A549 (cell line): ENCODE data around the gene ZC3H12C. TPM values are rescaled to one million over a fixed set of nuclear protein-coding genes. Genes with fewer than 3 reads are reported as not detected.

Experiments used
- ATAC-seq, 2 experiments: fragments of 200-7000 bp in 1 of 2; fragments of >200 bp in 1 of 2; cut with Nextera tagmentation in 1 of 2; cut with Tn5 transposase in 1 of 2; 3 replicates each; pipeline versions ENCODE4 v1.8.0 to v1.9.1; 2018 to 2020; ENCODE audit warnings: mild to moderate bottlenecking in 1 of 2, moderate library complexity in 1 of 2
- CTCF ChIA-PET: fragments of 300-600 bp; sonication (Branson Sonifier 250); formaldehyde crosslinking; extraction: SDS; loops from one replicate; lab custom pipeline; 2021; ENCODE audit warnings: antibody characterized with exemption, inconsistent platforms; lab: Yijun Ruan, JAX
- POLR2A ChIA-PET: fragments of 350-600 bp; formaldehyde crosslinking; extraction: SDS; loops from one replicate; lab custom pipeline; 2021; ENCODE audit warnings: antibody characterized with exemption, inconsistent platforms; lab: Yijun Ruan, JAX
- DNase-seq, 2 experiments: peaks; one replicate each; pipeline versions ENCODE4 v3.0.0 to v3.0.0-alpha.2; 2011 to 2016; ENCODE audit warnings: low read depth in 1 of 2, low spot score in 1 of 2
- FAIRE-seq: peaks from 2 replicates; lab custom pipeline; 2011; peaks lifted over from hg19 to GRCh38; lab: Jason Lieb, UNC
- H3K27ac ChIP-seq, 2 experiments: fragments of >200 bp; sonication (Bioruptor Twin); formaldehyde crosslinking; 3 replicates each; pipeline ENCODE4 v1.5.1; 2016 to 2017
- H3K4me1 ChIP-seq: fragments of >200 bp; sonication (Bioruptor Twin); formaldehyde crosslinking; 3 replicates; pipeline ENCODE4 v1.6.1; 2016
- H3K4me2 ChIP-seq: fragments of >200 bp; sonication (Bioruptor Twin); formaldehyde crosslinking; 3 replicates; pipeline ENCODE4 v1.6.1; 2016
- H3K4me3 ChIP-seq: fragments of >200 bp; sonication (Bioruptor Twin); formaldehyde crosslinking; 3 replicates; pipeline ENCODE4 v1.5.1; 2016
- H3K9me3 ChIP-seq: fragments of >200 bp; sonication (Bioruptor Twin); formaldehyde crosslinking; 3 replicates; pipeline ENCODE4 v1.6.1; 2016
- CEBPB ChIP-seq, 2 experiments: fragments of >200 bp in 1 of 2; sonication (Bioruptor Twin) in 1 of 2; formaldehyde crosslinking in 1 of 2; IDR thresholded peaks; 2 replicates each; pipeline ENCODE4 v1.6.1; 2012 to 2016
- CHD2 ChIP-seq: fragments of 150-350 bp; IDR thresholded peaks from 2 replicates; pipeline ENCODE4 v1.6.1; 2014; ENCODE audit warnings: low read length; ENCODE audit not compliant: partially characterized antibody
- CHD4 ChIP-seq: fragments of 200-600 bp; sonication (generic); IDR thresholded peaks from 2 replicates; pipeline ENCODE4 v1.6.1; 2016; ENCODE audit warnings: antibody characterized with exemption, mild to moderate bottlenecking, borderline replicate concordance
- EHMT2 ChIP-seq: fragments of 200-600 bp; sonication (generic); IDR thresholded peaks from 2 replicates; pipeline ENCODE4 v1.6.1; 2016; ENCODE audit warnings: antibody characterized with exemption, low read depth, mild to moderate bottlenecking, moderate library complexity
- ESRRA ChIP-seq: fragments of 150-350 bp; IDR thresholded peaks from 2 replicates; pipeline ENCODE4 v1.6.1; 2014; ENCODE audit warnings: mild to moderate bottlenecking, low read length, borderline replicate concordance
- FOSB ChIP-seq: fragments of 250-450 bp; sonication (Bioruptor Pico); IDR thresholded peaks from 2 replicates; pipeline ENCODE4 v1.5.0; 2020; ENCODE audit warnings: mild to moderate bottlenecking, moderate library complexity
- FOXS1 ChIP-seq: fragments of 250-450 bp; sonication (Bioruptor Pico); IDR thresholded peaks from 2 replicates; pipeline ENCODE4 v1.5.0; 2020; ENCODE audit warnings: mild to moderate bottlenecking, moderate library complexity
- GATA3 ChIP-seq: IDR thresholded peaks from 2 replicates; pipeline ENCODE4 v1.6.1; 2012; ENCODE audit warnings: borderline replicate concordance
- HEYL ChIP-seq: fragments of 250-450 bp; sonication (Bioruptor Pico); IDR thresholded peaks from 2 replicates; pipeline ENCODE4 v1.8.0; 2021; ENCODE audit warnings: mild to moderate bottlenecking, moderate library complexity
- HOXB13 ChIP-seq: fragments of 250-450 bp; sonication (Bioruptor Pico); IDR thresholded peaks from 2 replicates; pipeline ENCODE4 v1.5.0; 2020; ENCODE audit warnings: low read depth, mild to moderate bottlenecking, moderate library complexity
- HOXB5 ChIP-seq: fragments of 250-450 bp; sonication (Bioruptor Pico); IDR thresholded peaks from 2 replicates; pipeline ENCODE4 v1.5.0; 2020; ENCODE audit warnings: mild to moderate bottlenecking, moderate library complexity
- KDM1A ChIP-seq: fragments of 200-600 bp; sonication (generic); IDR thresholded peaks from 2 replicates; pipeline ENCODE4 v1.6.1; 2016; ENCODE audit warnings: low read depth, mild to moderate bottlenecking
- MAFK ChIP-seq: fragments of 450-650 bp; IDR thresholded peaks from 2 replicates; pipeline ENCODE4 v1.6.1; 2014; ENCODE audit not compliant: partially characterized antibody
- POLR2A ChIP-seq: IDR thresholded peaks from 2 replicates; pipeline ENCODE4 v1.6.1; 2012; ENCODE audit warnings: mild to moderate bottlenecking, low read length
- RAD21 ChIP-seq, 2 experiments: fragments of >200 bp in 1 of 2; sonication (Bioruptor Twin) in 1 of 2; formaldehyde crosslinking in 1 of 2; IDR thresholded peaks in 1 of 2; conservative IDR thresholded peaks in 1 of 2; 2 replicates in 1 of 2; 3 replicates in 1 of 2; pipeline ENCODE4 v1.6.1; 2012 to 2018; ENCODE audit warnings: inconsistent platforms in 1 of 2
- RCOR1 ChIP-seq: fragments of 150-350 bp; IDR thresholded peaks from 2 replicates; pipeline ENCODE4 v1.6.1; 2014; ENCODE audit warnings: antibody characterized with exemption, low read length, low read depth
- TFCP2L1 ChIP-seq: fragments of 250-450 bp; sonication (Bioruptor Pico); IDR thresholded peaks from 2 replicates; pipeline ENCODE4 v1.5.0; 2021; ENCODE audit warnings: mild to moderate bottlenecking
- TP53 ChIP-seq: fragments of 250-450 bp; sonication (Bioruptor Pico); IDR thresholded peaks from 2 replicates; pipeline ENCODE4 v1.5.0; 2021; ENCODE audit warnings: mild to moderate bottlenecking, moderate library complexity
- ZC3H11A ChIP-seq: fragments of 450-650 bp; IDR thresholded peaks from 2 replicates; pipeline ENCODE4 v1.6.1; 2014; ENCODE audit warnings: antibody characterized with exemption, mild to moderate bottlenecking
- WGBS: methylation state at CpG from one replicate; pipeline ENCODE4 v1.1.6; 2017; ENCODE audit errors: missing lambda C conversion rate; 5-methylcytosine and 5-hydroxymethylcytosine counted together
- polyA plus RNA-seq, 4 experiments: library from polyadenylated mRNA; depleted of rRNA in 3 of 4; stranded (reverse); fragments of >200 nt; fragmentation: RNase III in 1 of 4; extraction: RNeasy Plus Mini Kit Qiagen cat#74134 plus additional on column Dnase treatment in 1 of 4; gene quantifications; 2 replicates in 3 of 4; 3 replicates in 1 of 4; pipeline ENCODE4 v1.2.3, GENCODE V29; 2011 to 2017
- TF ChIP-seq, protein P1 (sequence below): IDR thresholded peaks from 2 replicates; pipeline ENCODE4 v1.6.1; 2012
- TF ChIP-seq, protein P2 (sequence below): IDR thresholded peaks from 2 replicates; pipeline ENCODE4 v1.6.1; 2012

Gene ZC3H12C
- polyA plus RNA-seq, 2 of the 4 experiments (the other 2 are of a cell fraction), result 3.1 to 12.4 TPM

DNA sequence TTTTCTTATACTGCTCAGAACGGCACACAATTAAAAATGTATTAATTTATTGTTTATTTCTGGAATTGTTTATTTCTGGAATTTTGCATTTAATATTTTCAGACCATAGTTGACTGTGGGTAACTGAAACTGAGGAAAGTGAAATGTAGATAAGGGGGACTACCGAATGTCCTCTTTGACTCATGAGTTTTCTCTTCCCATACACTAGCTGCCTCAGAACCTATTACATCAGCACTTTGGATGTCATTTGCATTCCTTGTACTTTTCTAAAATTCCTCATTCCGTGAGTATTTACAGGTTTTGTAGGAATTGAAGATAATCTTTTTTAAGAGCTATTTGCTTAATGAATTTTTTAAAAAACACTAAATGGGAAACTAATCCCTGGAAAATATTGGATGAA lies 29.8 kb downstream of the ZC3H12C start:
- CTCF ChIA-PET, result no interaction called here
- no peaks in the 10 kb centered on the region for H3K9me3 ChIP-seq
- FAIRE-seq (no peak), ATAC-seq (no peak), DNase-seq (no peak)
- WGBS, result 82% methylated on average over 3 of the region's 3 CpGs
- H3K4me3 ChIP-seq, result no peak overlapping the region
- no peak overlapping the region for H3K4me2 ChIP-seq
- no peak overlapping the region for H3K27ac ChIP-seq
- H3K4me1 ChIP-seq, result peaks cover 52% of the 10 kb centered on the region
- POLR2A ChIA-PET, result no interaction called here
- TF ChIP-seq ZC3H11A, result no peak
- TF ChIP-seq, protein P1, sequence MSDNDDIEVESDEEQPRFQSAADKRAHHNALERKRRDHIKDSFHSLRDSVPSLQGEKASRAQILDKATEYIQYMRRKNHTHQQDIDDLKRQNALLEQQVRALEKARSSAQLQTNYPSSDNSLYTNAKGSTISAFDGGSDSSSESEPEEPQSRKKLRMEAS, result no peak
- TF ChIP-seq POLR2A, result no peak
- no peak for TF ChIP-seq HEYL
- no peak for TF ChIP-seq EHMT2
- TF ChIP-seq CHD2, result no peak
- TF ChIP-seq, protein P2, sequence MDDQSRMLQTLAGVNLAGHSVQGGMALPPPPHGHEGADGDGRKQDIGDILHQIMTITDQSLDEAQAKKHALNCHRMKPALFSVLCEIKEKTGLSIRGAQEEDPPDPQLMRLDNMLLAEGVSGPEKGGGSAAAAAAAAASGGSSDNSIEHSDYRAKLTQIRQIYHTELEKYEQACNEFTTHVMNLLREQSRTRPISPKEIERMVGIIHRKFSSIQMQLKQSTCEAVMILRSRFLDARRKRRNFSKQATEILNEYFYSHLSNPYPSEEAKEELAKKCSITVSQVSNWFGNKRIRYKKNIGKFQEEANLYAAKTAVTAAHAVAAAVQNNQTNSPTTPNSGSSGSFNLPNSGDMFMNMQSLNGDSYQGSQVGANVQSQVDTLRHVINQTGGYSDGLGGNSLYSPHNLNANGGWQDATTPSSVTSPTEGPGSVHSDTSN, result no peak
- TF ChIP-seq TFCP2L1 (CRISPR knock-in tag), result no peak
- no peak for TF ChIP-seq TP53
- no peak for TF ChIP-seq CHD4
- no peak for TF ChIP-seq FOSB
- no peak for TF ChIP-seq HOXB5 (CRISPR knock-in tag)
- no peak for TF ChIP-seq FOXS1 (CRISPR knock-in tag)
- no peak for TF ChIP-seq HOXB13 (CRISPR knock-in tag)
- TF ChIP-seq RAD21 (conservative IDR thresholded peaks at IDR 0.05 in 1 of 2, IDR thresholded peaks at IDR 0.05 in 1 of 2), result no peak
- TF ChIP-seq ESRRA, result no peak
- TF ChIP-seq, all 56 proteins: peak for 0

DNA sequence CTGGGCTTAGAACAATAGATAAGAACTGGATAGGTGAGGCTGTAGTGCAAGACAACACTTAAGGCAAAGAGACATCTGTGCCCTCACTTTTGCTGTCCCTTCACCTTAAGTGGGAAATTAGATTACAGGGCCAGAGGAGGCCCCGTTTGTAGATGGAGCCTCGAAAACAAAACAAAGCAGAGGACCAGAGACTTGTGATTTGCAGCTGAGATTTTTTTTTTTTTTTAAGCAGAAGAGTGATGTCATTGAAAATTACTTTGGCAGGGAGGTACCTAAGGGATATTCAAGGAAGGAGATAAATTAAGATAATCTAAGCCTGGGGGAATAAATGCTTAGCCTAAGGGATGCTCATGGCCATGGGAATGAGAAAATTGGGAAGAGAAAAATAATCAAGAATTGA lies 31.4 kb downstream of the ZC3H12C start:
- FAIRE-seq (no peak), DNase-seq (no peak), ATAC-seq (no peak)
- CTCF ChIA-PET, result interaction anchor here (1.1 to 1.3 kb wide), 2 partner anchors 16 to 178 kb away, joined by 3 read pairs; no protein-coding TSS in a partner anchor
- Histone ChIP-seq H3K4me2 (no peak overlapping the region), H3K9me3 (no peaks in the 10 kb centered on the region), H3K4me1 (peaks cover 62% of the 10 kb centered on the region), H3K4me3 (no peak overlapping the region), H3K27ac (no peak overlapping the region)
- 50% methylated on average over 2 of the region's 2 CpGs for WGBS
- TF ChIP-seq HEYL, result no peak
- TF ChIP-seq CEBPB (IDR thresholded peaks at IDR 0.05), result no peak
- no peak for TF ChIP-seq GATA3
- TF ChIP-seq, all 56 proteins: peak for 0
- POLR2A ChIA-PET, result no interaction called here

DNA sequence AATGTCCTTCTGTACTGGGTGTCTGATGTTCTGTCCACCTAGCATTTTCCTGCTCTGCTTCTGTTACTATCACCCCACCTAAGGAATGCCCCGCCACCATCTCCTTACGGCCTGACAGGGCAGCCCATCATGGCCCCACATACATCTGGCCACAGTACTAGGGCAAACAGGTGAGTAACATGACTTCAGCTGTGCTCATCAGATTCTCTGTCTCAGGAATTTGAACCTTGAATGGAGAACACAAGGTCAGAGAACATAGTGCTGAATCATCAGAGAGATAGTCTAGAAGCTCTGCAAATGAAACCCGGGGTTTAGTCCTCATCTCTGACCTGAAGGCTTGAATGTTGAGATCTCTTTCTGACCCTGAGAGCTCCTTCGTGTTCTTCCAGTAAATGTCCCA lies 32.4 kb downstream of the ZC3H12C start:
- peak; percentile 39 to 74; a peak in 3 of 6 replicates for ATAC-seq
- H3K4me2 ChIP-seq, result 0 out of 3 replicates have a peak overlapping the region, but pooled peaks have one; percentile 15
- CTCF ChIA-PET, result no interaction called here
- POLR2A ChIA-PET, result interaction anchor here (0.7 kb wide), 1 partner anchor 11 kb away, joined by 5 read pairs; no protein-coding TSS in a partner anchor
- no peak overlapping the region for H3K4me3 ChIP-seq
- no peaks in the 10 kb centered on the region for H3K9me3 ChIP-seq
- WGBS, result 70% methylated on average over 4 of the region's 4 CpGs
- DNase-seq, result peak in 1 of 2 experiments; percentile 30
- peak overlapping the region in 1 of 2 experiments; percentile 65; a peak in 3 of 6 replicates for H3K27ac ChIP-seq
- FAIRE-seq, result no peak
- peak; percentile 77 for TF ChIP-seq MAFK
- no peak for TF ChIP-seq KDM1A
- TF ChIP-seq, all 56 proteins: peak for 1
- peaks cover 52% of the 10 kb centered on the region for H3K4me1 ChIP-seq

DNA sequence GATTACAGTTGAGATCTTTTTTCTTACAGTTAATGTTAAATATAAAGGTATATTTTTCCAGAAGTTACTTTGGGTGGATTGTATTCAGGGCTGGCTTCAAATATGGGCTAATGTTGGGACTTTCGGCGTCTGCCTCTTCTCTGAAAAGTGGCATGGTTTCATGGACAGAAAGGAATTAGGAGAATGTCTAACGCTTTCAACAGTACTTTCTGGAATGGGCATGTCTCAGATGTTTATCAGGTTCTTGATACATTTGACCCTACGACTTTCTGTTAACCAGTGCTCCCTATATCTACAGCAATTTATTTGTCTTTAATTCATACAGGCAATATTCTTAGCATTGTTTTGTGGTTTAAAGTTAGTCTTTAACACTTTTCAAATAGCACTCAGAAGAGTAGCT lies 33.7 kb downstream of the ZC3H12C start:
- CTCF ChIA-PET, result interaction anchor here (0.9 kb wide), 1 partner anchor 188 kb away, joined by 3 read pairs; no protein-coding TSS in a partner anchor
- no peak for DNase-seq
- Histone ChIP-seq H3K4me3 (no peak overlapping the region), H3K9me3 (no peaks in the 10 kb centered on the region), H3K4me1 (peaks cover 39% of the 10 kb centered on the region), H3K4me2 (peak overlapping the region; percentile 1; the same call in 1 of the 3 replicates), H3K27ac (no peak overlapping the region)
- POLR2A ChIA-PET, result no interaction called here
- no peak for ATAC-seq
- FAIRE-seq, result no peak
- 86% methylated on average over 4 of the region's 4 CpGs for WGBS
- no peak for TF ChIP-seq RCOR1
